Activated CD8-positive, alpha-beta T cell treated with anti-CD3 and anti-CD28 coated beads, Interleukin-2, amount 10 ng/mL, durations not matched to agents 7 days and 5 days (primary cell): ENCODE data around the gene CAPN15. TPM values are rescaled to one million over a fixed set of nuclear protein-coding genes. Genes with fewer than 3 reads are reported as not detected.
A peak's percentile ranks its signal among the peaks of the same experiment; 100 is the strongest.
"Not testable (repeated sequence)": the region's sequence is repeated elsewhere in the genome, so short reads cannot be mapped to it uniquely, and the experiment has no call there.

ENCODE experiments used
- ATAC-seq: fragments of 150-1000 bp; cut with Tn5 transposase; one replicate; pipeline ENCODE4 v1.10.0; 2021; ENCODE audit warnings: moderate library complexity
- CTCF ChIA-PET: fragments of 350-600 bp; sonication (Branson Sonifier 250); formaldehyde crosslinking; loops from one replicate; lab custom pipeline; 2021; ENCODE audit warnings: antibody characterized with exemption; lab: Charles Lee
- POLR2A ChIA-PET: fragments of 350-600 bp; sonication (Branson Sonifier 250); formaldehyde crosslinking; loops from one replicate; lab custom pipeline; 2021; ENCODE audit warnings: antibody characterized with exemption; lab: Charles Lee
- DNase-seq: peaks from one replicate; pipeline ENCODE4 v3.0.0-alpha.2; 2020
- H3K27ac Mint-ChIP-seq: one replicate; pipeline ENCODE4 v1.8.0; 2021; ENCODE audit warnings: mild to moderate bottlenecking, mixed read lengths
- H3K27me3 Mint-ChIP-seq: one replicate; pipeline ENCODE4 v1.8.0; 2021; ENCODE audit warnings: low read depth, mixed read lengths
- H3K36me3 Mint-ChIP-seq: one replicate; pipeline ENCODE4 v1.8.0; 2021; ENCODE audit warnings: low read depth, mixed read lengths
- H3K4me1 Mint-ChIP-seq: one replicate; pipeline ENCODE4 v1.8.0; 2021; ENCODE audit warnings: low read depth, mixed read lengths
- H3K4me3 Mint-ChIP-seq: one replicate; pipeline ENCODE4 v1.8.0; 2021; ENCODE audit warnings: mild to moderate bottlenecking, mixed read lengths
- H3K9me3 Mint-ChIP-seq: one replicate; pipeline ENCODE4 v1.8.0; 2022; ENCODE audit warnings: mixed read lengths; ENCODE audit not compliant: insufficient read depth
- total RNA-seq, 2 experiments: library from RNA; stranded (reverse); gene quantifications; one replicate each; pipeline ENCODE4 v1.2.3, GENCODE V29; 2021

The CAPN15 gene
- total RNA-seq, result 10 to 100 TPM; 85.3 to 93.0 TPM

DNA sequence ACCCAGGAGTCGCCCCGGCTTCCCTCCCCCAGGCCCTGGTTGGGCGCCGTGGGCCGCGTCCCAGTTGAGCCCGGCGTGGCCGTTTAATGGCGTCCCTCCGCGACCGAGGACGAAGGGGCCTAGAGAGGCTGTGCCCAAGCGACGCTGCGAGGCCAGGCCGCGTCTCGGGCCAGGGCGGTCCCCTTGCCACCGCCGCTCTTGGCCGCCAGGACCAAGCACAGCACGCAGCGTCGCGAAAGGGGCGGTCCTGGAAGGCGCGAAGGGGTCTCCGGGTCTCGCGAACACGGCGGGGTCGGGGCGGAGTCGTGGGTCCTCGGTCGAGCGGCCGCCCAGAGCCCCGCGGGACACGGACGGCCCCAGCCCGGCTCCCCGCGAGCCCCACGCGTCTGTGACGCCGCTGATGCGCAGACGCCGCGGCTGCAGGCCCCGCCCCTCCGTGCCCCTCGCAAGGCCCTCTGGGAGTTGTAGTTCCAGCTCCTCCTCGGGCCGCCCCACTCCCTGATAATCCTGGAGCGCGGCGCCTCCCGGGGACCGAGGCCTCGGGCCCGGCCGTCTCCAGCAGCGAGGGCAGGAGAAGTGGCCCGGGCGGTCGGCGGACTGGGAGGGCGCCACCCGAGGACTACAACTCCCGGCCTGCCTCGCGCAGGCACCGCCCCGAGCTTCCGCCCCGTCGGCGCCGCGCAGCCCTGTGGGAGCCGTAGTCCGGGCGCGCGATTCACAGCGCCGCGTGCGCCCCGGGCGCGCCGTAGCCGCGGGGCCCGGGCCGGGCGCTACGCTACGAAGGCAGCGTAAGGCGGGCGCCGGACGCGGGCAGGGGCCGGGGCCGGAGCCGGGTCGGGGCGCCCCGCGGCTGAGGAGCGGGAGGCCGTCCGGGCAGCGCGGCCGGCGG, at the start of gene CAPN15:
Gene CAPN15 (plus strand): TSS at position 698 of the 889 bp plus-strand sequence. CDS start 19,127 bp downstream, outside the sequence.
- Mint-ChIP-seq H3K4me3 (peak within 1 kb of the TSS; percentile 93), H3K9me3 (no peaks in the 10 kb centered on the region), H3K27me3 (no peaks in the 10 kb centered on the region), H3K27ac (peak within 1 kb of the TSS; percentile 95), H3K4me1 (peaks cover 34% of the 10 kb centered on the region), H3K36me3 (peaks cover 13% of the 10 kb centered on the region)
- POLR2A ChIA-PET, result interaction anchor here (0.6 to 1.3 kb wide), 7 partner anchors 8 to 156 kb away, joined by 3 to 4 read pairs (median 3); partner anchors contain the start of genes METTL26 and NHLRC4
- CTCF ChIA-PET, result interaction anchor here (0.8 kb wide), 1 partner anchor 8 kb away, joined by 4 read pairs; no protein-coding TSS in a partner anchor
- ATAC-seq, result peak; percentile 83
- DNase-seq, result peak; percentile 86

DNA sequence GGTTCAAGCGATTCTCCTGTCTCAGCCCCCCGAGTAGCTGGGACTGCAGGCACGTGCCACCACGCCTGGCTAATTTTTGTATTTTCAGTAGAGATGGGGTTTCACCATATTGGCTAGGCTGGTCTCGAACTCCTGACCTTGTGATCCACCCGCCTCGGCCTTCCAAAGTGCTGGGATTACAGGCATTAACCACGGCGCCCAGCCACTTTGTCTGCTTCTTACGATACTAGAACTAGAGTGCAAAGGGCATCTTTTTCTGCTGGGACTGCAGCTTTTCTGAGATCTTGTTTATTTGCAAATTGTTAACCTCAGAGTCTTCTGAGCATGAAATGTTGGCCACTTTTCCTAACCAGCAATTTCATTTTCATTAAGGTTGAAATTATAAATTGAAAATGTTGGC, 49.2 kb upstream of the CAPN15 start:
- H3K4me3 Mint-ChIP-seq, H3K4me1 Mint-ChIP-seq, H3K27me3 Mint-ChIP-seq, H3K27ac Mint-ChIP-seq, POLR2A ChIA-PET, H3K36me3 Mint-ChIP-seq, ATAC-seq, DNase-seq, CTCF ChIA-PET, H3K9me3 Mint-ChIP-seq: not testable (repeated sequence)

DNA sequence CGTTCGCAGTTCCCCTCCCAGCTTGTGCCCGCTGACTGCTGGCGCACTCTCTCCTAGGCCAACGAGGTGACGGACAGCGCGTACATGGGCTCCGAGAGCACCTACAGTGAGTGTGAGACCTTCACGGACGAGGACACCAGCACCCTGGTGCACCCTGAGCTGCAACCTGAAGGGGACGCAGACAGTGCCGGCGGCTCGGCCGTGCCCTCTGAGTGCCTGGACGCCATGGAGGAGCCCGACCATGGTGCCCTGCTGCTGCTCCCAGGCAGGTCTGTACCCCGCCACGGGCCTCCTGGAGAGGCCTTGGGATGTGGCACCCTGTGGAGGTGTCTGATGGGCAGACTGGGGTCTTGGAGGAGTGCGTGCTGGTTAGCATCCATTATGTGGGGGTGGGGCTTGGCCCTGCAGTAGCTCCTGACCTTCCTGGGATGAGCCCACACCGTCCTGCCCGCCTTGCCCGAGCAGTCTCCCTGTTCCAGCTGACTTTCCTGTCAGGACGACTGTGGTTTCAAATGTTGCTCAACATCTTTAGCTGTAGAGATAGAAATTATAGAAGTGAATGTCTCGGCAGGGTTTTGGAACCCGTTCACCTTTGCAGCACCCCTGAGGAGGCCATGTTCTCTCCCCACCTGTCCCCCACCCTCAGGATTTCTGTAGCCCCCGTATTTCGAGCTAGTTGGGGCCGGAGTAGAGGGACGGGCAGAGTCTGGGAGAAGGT, 44.9 kb upstream of the CAPN15 start:
- ChIA-PET POLR2A (no interaction called here), CTCF (no interaction called here)
- H3K9me3 Mint-ChIP-seq, result no peaks in the 10 kb centered on the region

DNA sequence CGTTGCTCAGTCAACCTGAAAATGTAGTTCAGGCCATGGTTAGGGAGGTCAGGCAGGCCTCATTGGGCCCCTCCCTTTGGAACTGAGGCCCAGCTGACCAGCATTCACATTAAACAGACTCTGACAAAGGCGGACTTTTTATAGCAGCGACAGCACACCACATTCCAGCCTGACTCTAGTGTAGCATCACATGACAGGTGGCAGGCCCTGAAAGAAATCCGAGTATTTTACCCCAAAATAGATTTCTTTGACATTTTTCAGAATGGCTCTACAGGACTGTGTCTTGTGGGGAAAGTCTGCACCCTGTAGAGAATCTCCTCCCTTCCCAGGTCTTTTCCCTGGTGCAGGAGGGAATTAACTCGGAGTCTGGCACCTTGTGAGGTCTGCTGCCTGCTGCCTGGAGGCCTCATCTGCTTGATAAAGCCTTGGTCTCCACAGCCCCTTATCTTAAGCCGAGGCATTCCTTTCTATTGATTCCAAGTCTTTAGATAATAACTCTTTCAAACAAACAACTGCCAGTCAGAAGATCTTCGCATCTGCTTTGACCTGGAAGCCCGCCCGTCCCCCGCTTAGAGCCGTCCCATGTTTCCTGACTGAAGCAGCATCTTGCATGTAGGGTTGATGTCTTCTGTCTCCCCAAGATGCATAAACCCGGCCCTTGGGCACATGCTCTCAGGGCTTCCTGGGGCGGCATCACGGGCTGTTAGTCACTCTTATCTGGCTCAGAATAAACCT, 44.0 kb upstream of the CAPN15 start:
- H3K27ac Mint-ChIP-seq, result no peak overlapping the region
- POLR2A ChIA-PET, result no interaction called here

More for the DNA sequence above, 44.9 kb upstream of the CAPN15 start:
- DNase-seq, result no peak
- no peaks in the 10 kb centered on the region for H3K36me3 Mint-ChIP-seq
- no peaks in the 10 kb centered on the region for H3K4me1 Mint-ChIP-seq
- ATAC-seq, result no peak
- H3K27me3 Mint-ChIP-seq, result no peaks in the 10 kb centered on the region
- H3K4me3 Mint-ChIP-seq, result no peak overlapping the region
- no peak overlapping the region for H3K27ac Mint-ChIP-seq

DNA sequence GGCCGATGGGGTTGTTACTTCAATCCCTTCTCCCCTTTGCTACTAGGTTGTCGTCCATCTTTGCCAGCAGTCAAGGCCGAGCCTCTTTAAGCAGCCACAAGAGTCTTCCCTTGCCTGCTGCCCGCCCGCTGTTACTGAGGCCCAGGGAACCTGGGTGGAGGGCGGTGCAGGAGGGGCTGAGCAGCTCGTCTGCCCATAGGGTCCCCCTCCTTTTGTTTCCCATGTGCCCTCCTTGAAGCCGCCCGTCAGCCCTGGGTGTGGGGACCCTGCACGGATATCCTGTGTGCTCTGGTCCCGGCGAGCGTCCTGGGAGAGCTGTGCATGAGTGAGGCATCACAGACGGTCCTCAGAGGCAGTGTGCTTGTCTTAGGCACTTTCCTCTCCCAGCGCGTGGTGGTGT, 37.9 kb upstream of the CAPN15 start:
- CTCF ChIA-PET, result no interaction called here
- no peak for DNase-seq
- POLR2A ChIA-PET, result no interaction called here
- no peak for ATAC-seq
- H3K36me3 Mint-ChIP-seq, result peaks cover 2% of the 10 kb centered on the region
- no peaks in the 10 kb centered on the region for H3K9me3 Mint-ChIP-seq
- H3K27me3 Mint-ChIP-seq, result no peaks in the 10 kb centered on the region
- no peaks in the 10 kb centered on the region for H3K4me1 Mint-ChIP-seq
- no peak overlapping the region for H3K4me3 Mint-ChIP-seq
- no peak overlapping the region for H3K27ac Mint-ChIP-seq

More for the DNA sequence above, 44.0 kb upstream of the CAPN15 start:
- H3K4me1 Mint-ChIP-seq, result no peaks in the 10 kb centered on the region
- H3K9me3 Mint-ChIP-seq, result no peaks in the 10 kb centered on the region
- peaks cover 2% of the 10 kb centered on the region for H3K36me3 Mint-ChIP-seq
- ATAC-seq, result no peak
- H3K4me3 Mint-ChIP-seq, result no peak overlapping the region
- DNase-seq, result no peak
- CTCF ChIA-PET, result no interaction called here
- H3K27me3 Mint-ChIP-seq, result no peaks in the 10 kb centered on the region

DNA sequence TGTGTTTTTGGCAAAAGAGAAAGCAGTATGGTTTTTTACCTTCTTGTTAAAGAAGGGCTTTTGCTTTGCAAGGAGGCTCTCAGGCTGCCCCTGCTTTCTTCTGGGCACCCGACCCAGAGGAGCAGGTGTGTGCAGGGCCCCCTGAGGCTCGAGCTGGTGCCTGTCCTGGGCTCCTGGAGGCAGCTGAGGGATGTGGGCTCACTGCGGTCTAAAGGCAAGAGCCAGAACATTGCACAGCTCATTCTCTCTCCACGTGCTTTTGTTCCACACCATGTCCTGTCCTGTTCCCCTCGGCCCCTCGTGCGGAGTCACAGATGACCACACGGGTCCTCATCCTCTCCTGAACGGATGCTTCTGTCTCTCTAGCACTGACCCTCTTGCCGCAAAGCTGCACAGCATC, 36.7 kb upstream of the CAPN15 start:
- DNase-seq, result no peak
- ATAC-seq, result no peak
- Mint-ChIP-seq H3K9me3 (no peaks in the 10 kb centered on the region), H3K27me3 (no peaks in the 10 kb centered on the region), H3K4me3 (no peak overlapping the region), H3K4me1 (peaks cover 7% of the 10 kb centered on the region), H3K27ac (no peak overlapping the region), H3K36me3 (peaks cover 2% of the 10 kb centered on the region)
- ChIA-PET POLR2A (no interaction called here), CTCF (no interaction called here)

DNA sequence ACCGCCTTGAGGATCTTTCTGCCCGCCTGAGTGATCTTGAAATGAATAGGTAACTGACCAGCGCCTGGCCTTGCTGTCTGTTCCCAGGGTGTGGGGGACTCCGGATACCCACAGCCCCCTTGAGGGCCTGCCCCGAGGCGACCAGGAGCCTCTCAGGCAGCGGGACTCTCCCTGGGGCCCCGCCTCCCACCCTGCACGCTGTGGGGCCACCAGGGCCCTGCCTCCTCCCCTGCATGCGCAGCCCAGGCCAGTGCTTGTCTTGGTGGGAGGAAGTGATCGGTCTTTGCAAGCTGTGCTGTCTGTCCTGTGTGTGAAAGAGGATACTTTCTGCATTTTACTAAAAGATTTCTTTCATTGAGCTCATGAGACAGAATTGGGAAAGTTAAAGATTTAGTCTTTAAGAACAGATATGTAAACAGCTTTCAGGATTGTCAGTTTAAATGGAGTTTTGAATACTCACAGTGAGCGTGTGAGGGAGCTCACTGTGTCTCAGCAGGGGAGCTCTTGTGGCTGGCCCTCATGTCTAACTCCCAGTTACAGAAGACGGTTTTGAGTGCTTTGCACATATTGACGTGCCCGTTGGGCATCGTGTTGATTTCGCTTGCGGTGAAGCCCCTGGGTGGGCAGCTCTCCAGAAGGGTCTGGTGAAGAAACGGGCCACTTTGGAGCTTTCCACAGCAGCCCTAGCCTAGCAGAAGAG, 36.1 kb upstream of the CAPN15 start:
- ChIA-PET POLR2A (no interaction called here), CTCF (no interaction called here)
- Mint-ChIP-seq H3K36me3 (peaks cover 2% of the 10 kb centered on the region), H3K27ac (no peak overlapping the region), H3K9me3 (no peaks in the 10 kb centered on the region), H3K4me1 (peaks cover 7% of the 10 kb centered on the region), H3K27me3 (no peaks in the 10 kb centered on the region), H3K4me3 (no peak overlapping the region)
- ATAC-seq (no peak), DNase-seq (no peak)

DNA sequence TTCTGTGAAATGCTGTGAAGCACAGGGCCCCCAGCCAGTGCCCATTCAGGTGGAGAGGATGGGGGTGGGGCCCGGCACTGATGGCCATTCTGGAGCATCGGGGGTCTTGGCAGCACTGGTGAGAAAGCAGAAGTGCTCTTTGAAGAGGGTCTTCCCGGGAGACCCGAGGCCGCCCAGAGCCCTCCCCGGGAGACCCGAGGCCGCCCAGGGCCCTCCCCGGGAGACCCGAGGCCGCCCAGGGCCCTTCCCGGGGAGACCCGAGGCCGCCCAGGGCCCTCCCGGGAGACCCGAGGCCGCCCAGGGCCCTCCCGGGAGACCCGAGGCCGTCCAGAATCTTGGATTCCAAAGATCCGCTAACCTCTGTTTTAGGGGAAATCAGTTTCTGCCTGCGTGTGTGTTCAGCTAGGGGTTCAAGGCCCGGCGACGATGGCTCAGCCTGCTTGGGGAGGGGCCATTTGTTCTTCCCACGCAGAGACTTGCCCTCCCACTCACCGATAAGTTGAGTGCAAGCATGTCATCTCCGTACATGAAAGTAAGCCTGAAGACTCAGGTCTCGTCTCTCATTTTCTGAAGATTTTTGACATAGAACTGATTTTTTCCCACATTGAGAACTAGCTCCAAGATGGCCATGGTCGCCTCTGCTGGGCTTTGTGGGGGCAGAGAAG, 35.2 kb upstream of the CAPN15 start:
- ATAC-seq (no peak), DNase-seq (no peak)
- H3K27me3 Mint-ChIP-seq, result no peaks in the 10 kb centered on the region
- peaks cover 2% of the 10 kb centered on the region for H3K36me3 Mint-ChIP-seq
- ChIA-PET POLR2A (no interaction called here), CTCF (no interaction called here)
- H3K4me3 Mint-ChIP-seq, result no peak overlapping the region
- peaks cover 7% of the 10 kb centered on the region for H3K4me1 Mint-ChIP-seq
- no peaks in the 10 kb centered on the region for H3K9me3 Mint-ChIP-seq
- no peak overlapping the region for H3K27ac Mint-ChIP-seq

DNA sequence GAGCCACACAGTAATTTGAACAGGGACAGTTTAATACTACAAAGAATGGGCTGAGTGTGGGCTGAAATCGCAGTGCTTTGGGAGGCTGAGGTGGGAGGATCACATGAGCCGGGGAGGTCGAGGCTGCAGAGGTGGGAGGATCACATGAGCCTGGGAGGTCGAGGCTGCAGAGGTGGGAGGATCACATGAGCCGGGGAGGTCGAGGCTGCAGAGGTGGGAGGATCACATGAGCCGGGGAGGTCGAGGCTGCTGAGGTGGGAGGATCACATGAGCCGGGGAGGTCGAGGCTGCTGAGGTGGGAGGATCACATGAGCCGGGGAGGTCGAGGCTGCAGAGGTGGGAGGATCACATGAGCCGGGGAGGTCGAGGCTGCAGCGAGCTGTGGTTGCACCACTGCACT, 32.8 kb upstream of the CAPN15 start:
- CTCF ChIA-PET, result interaction anchor here (0.8 to 1.6 kb wide), 3 partner anchors 22 to 103 kb away, joined by 4 to 10 read pairs (median 5); partner anchors contain the start of gene RAB11FIP3

DNA sequence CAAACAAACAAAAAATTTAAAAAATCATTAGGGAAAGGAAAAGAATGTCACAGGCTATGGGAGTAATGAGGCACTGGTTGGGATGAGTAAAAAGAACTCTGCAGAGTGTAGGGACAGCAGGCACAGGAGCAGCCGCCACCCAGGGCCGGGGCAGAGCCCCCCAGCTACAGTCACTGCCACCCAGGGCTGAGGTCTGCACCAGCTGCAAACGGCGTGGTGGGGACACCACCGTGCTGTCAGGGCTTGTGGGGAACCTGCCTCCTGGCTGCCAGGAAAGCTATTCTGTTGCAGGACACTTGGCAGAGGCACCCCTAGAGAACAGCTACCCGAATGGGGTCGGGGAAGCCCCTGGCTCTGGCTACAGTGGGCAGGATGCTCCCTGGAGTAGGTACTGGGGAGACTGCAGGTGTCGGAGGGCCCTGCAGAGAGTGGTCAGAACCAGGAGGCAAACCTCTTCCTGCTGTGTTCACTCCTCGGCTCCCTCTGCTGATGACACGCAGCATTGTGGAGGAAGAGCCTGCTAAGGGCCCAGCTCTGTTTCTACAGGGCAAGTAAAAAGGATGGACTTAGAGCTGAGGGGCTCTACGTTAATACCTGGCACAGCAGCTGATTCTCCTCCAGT, 32.3 kb upstream of the CAPN15 start:
- CTCF ChIA-PET, result interaction anchor here (0.7 to 1.6 kb wide), 6 partner anchors 22 to 429 kb away, joined by 3 to 10 read pairs (median 4); partner anchors contain the start of gene RAB11FIP3
- no peaks in the 10 kb centered on the region for H3K9me3 Mint-ChIP-seq
- peaks cover 7% of the 10 kb centered on the region for H3K4me1 Mint-ChIP-seq
- H3K27me3 Mint-ChIP-seq, result no peaks in the 10 kb centered on the region
- DNase-seq (peak; percentile 63), ATAC-seq (peak; percentile 86)
- no peak overlapping the region for H3K4me3 Mint-ChIP-seq
- POLR2A ChIA-PET, result no interaction called here
- no peak overlapping the region for H3K27ac Mint-ChIP-seq
- no peaks in the 10 kb centered on the region for H3K36me3 Mint-ChIP-seq

More for the DNA sequence above, 32.8 kb upstream of the CAPN15 start:
- H3K4me3 Mint-ChIP-seq, POLR2A ChIA-PET, H3K9me3 Mint-ChIP-seq, H3K27me3 Mint-ChIP-seq, H3K36me3 Mint-ChIP-seq, H3K27ac Mint-ChIP-seq, H3K4me1 Mint-ChIP-seq, DNase-seq, ATAC-seq: not testable (repeated sequence)
